BJ (cell line): ENCODE measurements around the gene FAM107B. TPM values are rescaled to one million over a fixed set of nuclear protein-coding genes. Genes with fewer than 3 reads are reported as not detected.

Experiments
- CTCF ChIA-PET: fragments of 350-600 bp; formaldehyde crosslinking; extraction: SDS; loops from one replicate; lab custom pipeline; 2021; ENCODE audit warnings: antibody characterized with exemption, inconsistent platforms; lab: Yijun Ruan, JAX
- POLR2A ChIA-PET: fragments of 300-600 bp; sonication (Branson Sonifier 250); formaldehyde crosslinking; extraction: SDS; loops from one replicate; lab custom pipeline; 2021; ENCODE audit warnings: antibody characterized with exemption; lab: Charles Lee
- DNase-seq: peaks from one replicate; pipeline ENCODE4 v3.0.0-alpha.2; 2011; ENCODE audit warnings: low read depth
- H3K27me3 ChIP-seq: 2 replicates; pipeline ENCODE4 v1.6.0; 2011; ENCODE audit warnings: low read length; ENCODE audit not compliant: control insufficient read depth, insufficient read depth
- H3K36me3 ChIP-seq: 2 replicates; pipeline ENCODE4 v1.5.1; 2011; ENCODE audit warnings: low read length; ENCODE audit not compliant: control insufficient read depth, insufficient read depth
- H3K4me3 ChIP-seq: 2 replicates; pipeline ENCODE4 v1.5.1; 2011; ENCODE audit warnings: low read depth, mild to moderate bottlenecking, control low read depth, low read length
- polyA plus RNA-seq: library from polyadenylated mRNA; depleted of rRNA; stranded (reverse); fragments of >200 nt; gene quantifications from 2 replicates; pipeline ENCODE4 v1.2.3, GENCODE V29; 2011
- TF ChIP-seq, protein P1 (sequence below): IDR thresholded peaks from 2 replicates; pipeline ENCODE4 v1.5.1; 2011; ENCODE audit warnings: low read depth, mild to moderate bottlenecking, control low read depth, inconsistent platforms, low read length, moderate library complexity; ENCODE audit not compliant: insufficient read depth

The FAM107B gene
- polyA plus RNA-seq, 1 experiment: 11.3 TPM

GRCh38 chr10:14772399-14772798, 2.3 kb downstream of the FAM107B start:
- TF ChIP-seq, protein P1, sequence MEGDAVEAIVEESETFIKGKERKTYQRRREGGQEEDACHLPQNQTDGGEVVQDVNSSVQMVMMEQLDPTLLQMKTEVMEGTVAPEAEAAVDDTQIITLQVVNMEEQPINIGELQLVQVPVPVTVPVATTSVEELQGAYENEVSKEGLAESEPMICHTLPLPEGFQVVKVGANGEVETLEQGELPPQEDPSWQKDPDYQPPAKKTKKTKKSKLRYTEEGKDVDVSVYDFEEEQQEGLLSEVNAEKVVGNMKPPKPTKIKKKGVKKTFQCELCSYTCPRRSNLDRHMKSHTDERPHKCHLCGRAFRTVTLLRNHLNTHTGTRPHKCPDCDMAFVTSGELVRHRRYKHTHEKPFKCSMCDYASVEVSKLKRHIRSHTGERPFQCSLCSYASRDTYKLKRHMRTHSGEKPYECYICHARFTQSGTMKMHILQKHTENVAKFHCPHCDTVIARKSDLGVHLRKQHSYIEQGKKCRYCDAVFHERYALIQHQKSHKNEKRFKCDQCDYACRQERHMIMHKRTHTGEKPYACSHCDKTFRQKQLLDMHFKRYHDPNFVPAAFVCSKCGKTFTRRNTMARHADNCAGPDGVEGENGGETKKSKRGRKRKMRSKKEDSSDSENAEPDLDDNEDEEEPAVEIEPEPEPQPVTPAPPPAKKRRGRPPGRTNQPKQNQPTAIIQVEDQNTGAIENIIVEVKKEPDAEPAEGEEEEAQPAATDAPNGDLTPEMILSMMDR: no peak
- Histone ChIP-seq H3K27me3 (peaks cover 2% of the 10 kb centered on the region; the same call in 1 of the 2 replicates), H3K4me3 (no peak overlapping the region), H3K36me3 (no peaks in the 10 kb centered on the region)
- POLR2A ChIA-PET: no interaction called here
- CTCF ChIA-PET: no interaction called here
- DNase-seq: no peak

- peaks cover 2% of the 10 kb centered on the region for H3K27me3 ChIP-seq
- CTCF ChIA-PET: no interaction called here
These were observed 3.8 kb downstream of the FAM107B start for GRCh38 chr10:14770927-14771326.

GRCh38 chr10:14761372-14761771, 13.3 kb downstream of the FAM107B start:
- POLR2A ChIA-PET: no interaction called here
- TF ChIP-seq, protein P1: no peak
- Histone ChIP-seq H3K27me3 (no peaks in the 10 kb centered on the region; the same call in none of the 2 replicates), H3K4me3 (no peak overlapping the region), H3K36me3 (no peaks in the 10 kb centered on the region)
- DNase-seq: no peak
- CTCF ChIA-PET: interaction anchor here (0.7 kb wide), 1 partner anchor 135 kb away, joined by 3 read pairs; no protein-coding TSS in a partner anchor

More at GRCh38 chr10:14770927-14771326, 3.8 kb downstream of the FAM107B start:
- Histone ChIP-seq H3K4me3 (no peak overlapping the region), H3K36me3 (no peaks in the 10 kb centered on the region)
- DNase-seq: no peak
- POLR2A ChIA-PET: no interaction called here
- TF ChIP-seq, protein P1: no peak

- Histone ChIP-seq H3K4me3 (no peak overlapping the region), H3K36me3 (no peaks in the 10 kb centered on the region), H3K27me3 (no peaks in the 10 kb centered on the region; the same call in 1 of the 2 replicates)
- DNase-seq: no peak
- ChIA-PET CTCF (no interaction called here), POLR2A (no interaction called here)
- TF ChIP-seq, protein P1: no peak
These were observed 15.6 kb downstream of the FAM107B start for GRCh38 chr10:14758994-14759664.

GRCh38 chr10:14758451-14758850, 16.2 kb downstream of the FAM107B start:
- Histone ChIP-seq H3K27me3 (no peaks in the 10 kb centered on the region), H3K4me3 (no peak overlapping the region), H3K36me3 (no peaks in the 10 kb centered on the region)
- ChIA-PET CTCF (no interaction called here), POLR2A (no interaction called here)
- TF ChIP-seq, protein P1: no peak
- no peak for DNase-seq
